Upper lobe of left lung (tissue), 6 donors: ENCODE results near the gene XIRP2. TPM values are rescaled to one million over a fixed set of nuclear protein-coding genes. Genes with fewer than 3 reads are reported as not detected.

ENCODE experiments used
- ATAC-seq, 2 donors: fragments of 200-7000 bp; cut with Tn5 transposase; one replicate each; pipeline ENCODE4 v1.9.1; 2022; ENCODE audit warnings: mild to moderate bottlenecking in 2 of 2, moderate library complexity in 2 of 2; ENCODE audit not compliant: low FRiP score in 2 of 2
- DNase-seq, 2 donors: peaks; one replicate each; pipeline ENCODE4 v3.0.0-alpha.2; 2019 to 2020
- H3K27ac ChIP-seq, 4 donors: fragments of 200-600 bp; sonication (generic); one replicate each; pipeline ENCODE4 v1.5.1; 2016 to 2019
- H3K27me3 ChIP-seq, 4 donors: fragments of 200-600 bp; sonication (generic); one replicate each; pipeline ENCODE4 v1.5.1; 2017 to 2019
- H3K36me3 ChIP-seq, 4 donors: fragments of 200-600 bp; sonication (generic); one replicate each; pipeline ENCODE4 v1.5.1; 2016 to 2019
- H3K4me1 ChIP-seq, 4 donors: fragments of 200-600 bp; sonication (generic); one replicate each; pipeline ENCODE4 v1.5.1; 2018 to 2019
- H3K4me3 ChIP-seq, 4 donors: fragments of 200-600 bp; sonication (generic); one replicate each; pipeline ENCODE4 v1.5.1; 2017 to 2019; ENCODE audit warnings: mild to moderate bottlenecking in 2 of 4, moderate library complexity in 1 of 4
- H3K9me3 ChIP-seq, 4 donors: fragments of 200-600 bp; sonication (generic); one replicate each; pipeline ENCODE4 v1.5.1; 2018 to 2019
- EP300 ChIP-seq, 4 donors: sonication (generic); formaldehyde crosslinking; IDR thresholded peaks; one replicate each; pipeline ENCODE4 v1.5.1; 2017; ENCODE audit warnings: antibody characterized with exemption in 4 of 4, control low read depth in 2 of 4
- POLR2A ChIP-seq, 4 donors: fragments of 450-650 bp; IDR thresholded peaks; one replicate each; pipeline ENCODE4 v1.5.1; 2016 to 2017; ENCODE audit warnings: antibody characterized with exemption in 4 of 4, mild to moderate bottlenecking in 2 of 4
- POLR2AphosphoS5 ChIP-seq, 2 donors: sonication (generic); formaldehyde crosslinking; IDR thresholded peaks; one replicate each; pipeline ENCODE4 v1.5.1; 2017; ENCODE audit warnings: antibody characterized with exemption in 2 of 2
- WGBS, 2 donors: methylation state at CpG; one replicate each; pipeline ENCODE4 v1.1.5; 2017 to 2018; 5-methylcytosine and 5-hydroxymethylcytosine counted together
- total RNA-seq, 6 donors: library from RNA; depleted of rRNA in 4 of 6; stranded (reverse); fragments of >200 nt in 4 of 6; gene quantifications; one replicate each; pipeline versions ENCODE4 v1.1.0 to v1.2.1, GENCODE V29; 2016 to 2021
- TF ChIP-seq, protein P1 (sequence below), 6 experiments: fragments of 450-650 bp in 4 of 6; fragments of 200-600 bp in 2 of 6; sonication (generic) in 2 of 6; IDR thresholded peaks; one replicate each; pipeline ENCODE4 v1.5.1; 2016 to 2019; ENCODE audit warnings: antibody characterized with exemption in 6 of 6
- donor health status: DM: no; HTN: no; CAD: no; lungs with moderate emphysema.
- donor health status: DM: no; HTN: yes; CAD: no; lungs with severe emphysema.

Gene XIRP2
- total RNA-seq, 6 donors from 2014 or later = under 0.01 to 0.89 (median 0.33) TPM; not detected in 2

DNA sequence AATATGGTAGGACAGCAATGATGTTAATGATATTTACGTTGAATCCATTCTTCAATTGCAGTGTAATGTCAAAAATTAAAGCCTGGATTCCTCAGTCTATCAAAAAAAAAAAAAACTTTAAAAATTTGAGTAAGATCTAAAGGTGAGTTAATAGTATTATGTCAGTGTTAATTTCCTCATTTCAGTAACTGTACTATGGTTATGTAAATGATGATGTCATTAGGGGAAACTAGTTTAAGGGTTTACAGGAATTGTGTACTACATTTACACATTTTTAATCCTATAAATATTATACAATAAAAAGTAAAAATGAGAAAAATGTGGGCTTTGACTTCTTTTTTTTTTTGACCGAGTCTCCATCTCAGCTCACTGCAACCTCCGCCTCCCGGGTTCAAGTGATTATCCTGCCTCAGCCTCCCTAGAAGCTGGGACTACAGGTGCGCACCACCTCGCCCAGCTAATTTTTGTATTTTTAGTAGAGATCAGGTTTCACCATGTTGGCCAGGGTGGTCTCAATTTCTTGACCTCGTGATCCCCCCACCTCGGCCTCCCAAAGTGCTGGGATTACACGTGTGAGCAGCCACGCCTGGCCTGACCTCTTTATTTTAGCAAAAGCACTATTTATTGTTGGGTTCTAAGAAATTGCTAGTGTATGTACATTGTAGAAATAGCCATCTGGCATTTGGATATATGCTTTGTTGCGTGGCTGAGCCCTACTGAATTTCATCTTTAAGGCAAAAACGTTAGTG is 106.5 kb downstream of the XIRP2 start:
- ATAC-seq = no peak
- no peak for DNase-seq
- Histone ChIP-seq H3K4me3 (no peak overlapping the region), H3K4me1 (no peaks in the 10 kb centered on the region), H3K27ac (no peak overlapping the region), H3K36me3 (no peaks in the 10 kb centered on the region), H3K9me3 (no peaks in the 10 kb centered on the region), H3K27me3 (no peaks in the 10 kb centered on the region)
- 81 to 83% methylated on average over 12 of the region's 12 CpGs for WGBS, 2 donors
- TF ChIP-seq, protein P1, sequence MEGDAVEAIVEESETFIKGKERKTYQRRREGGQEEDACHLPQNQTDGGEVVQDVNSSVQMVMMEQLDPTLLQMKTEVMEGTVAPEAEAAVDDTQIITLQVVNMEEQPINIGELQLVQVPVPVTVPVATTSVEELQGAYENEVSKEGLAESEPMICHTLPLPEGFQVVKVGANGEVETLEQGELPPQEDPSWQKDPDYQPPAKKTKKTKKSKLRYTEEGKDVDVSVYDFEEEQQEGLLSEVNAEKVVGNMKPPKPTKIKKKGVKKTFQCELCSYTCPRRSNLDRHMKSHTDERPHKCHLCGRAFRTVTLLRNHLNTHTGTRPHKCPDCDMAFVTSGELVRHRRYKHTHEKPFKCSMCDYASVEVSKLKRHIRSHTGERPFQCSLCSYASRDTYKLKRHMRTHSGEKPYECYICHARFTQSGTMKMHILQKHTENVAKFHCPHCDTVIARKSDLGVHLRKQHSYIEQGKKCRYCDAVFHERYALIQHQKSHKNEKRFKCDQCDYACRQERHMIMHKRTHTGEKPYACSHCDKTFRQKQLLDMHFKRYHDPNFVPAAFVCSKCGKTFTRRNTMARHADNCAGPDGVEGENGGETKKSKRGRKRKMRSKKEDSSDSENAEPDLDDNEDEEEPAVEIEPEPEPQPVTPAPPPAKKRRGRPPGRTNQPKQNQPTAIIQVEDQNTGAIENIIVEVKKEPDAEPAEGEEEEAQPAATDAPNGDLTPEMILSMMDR (IDR thresholded peaks at IDR 0.05) = no peak
- TF ChIP-seq EP300 (IDR thresholded peaks at IDR 0.05) (no peak), POLR2AphosphoS5 (IDR thresholded peaks at IDR 0.05) (no peak), POLR2A (IDR thresholded peaks at IDR 0.05) (no peak)

DNA sequence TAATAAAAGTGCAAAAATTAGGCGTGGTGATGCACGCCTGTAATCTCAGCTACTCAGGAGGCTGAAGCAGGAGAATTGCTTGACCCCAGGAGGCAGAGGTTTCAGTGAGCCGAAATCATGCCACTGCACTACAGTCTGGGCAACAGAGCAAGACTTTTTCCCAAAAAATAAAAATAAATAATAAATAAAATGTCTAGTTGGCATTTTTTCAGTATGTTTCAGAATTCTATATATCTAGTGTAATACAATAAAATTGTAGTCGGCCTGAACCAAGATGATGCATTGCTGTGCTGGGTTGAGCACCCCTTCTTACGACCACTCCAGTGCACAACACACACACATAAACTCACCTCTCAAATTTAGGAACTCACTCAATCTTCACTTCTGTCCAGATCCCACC is 108.2 kb downstream of the XIRP2 start:
- no peak for TF ChIP-seq POLR2A (IDR thresholded peaks at IDR 0.05)
- TF ChIP-seq EP300 (IDR thresholded peaks at IDR 0.05) = no peak
- no peak for TF ChIP-seq POLR2AphosphoS5 (IDR thresholded peaks at IDR 0.05)
- TF ChIP-seq, protein P1 (IDR thresholded peaks at IDR 0.05) = no peak
- Histone ChIP-seq H3K36me3 (no peaks in the 10 kb centered on the region), H3K9me3 (no peaks in the 10 kb centered on the region), H3K4me1 (no peaks in the 10 kb centered on the region), H3K4me3 (no peak overlapping the region), H3K27me3 (no peaks in the 10 kb centered on the region), H3K27ac (no peak overlapping the region)
- DNase-seq = no peak
- 90 to 94% methylated on average over 5 of the region's 5 CpGs for WGBS, 2 donors
- ATAC-seq = no peak

DNA sequence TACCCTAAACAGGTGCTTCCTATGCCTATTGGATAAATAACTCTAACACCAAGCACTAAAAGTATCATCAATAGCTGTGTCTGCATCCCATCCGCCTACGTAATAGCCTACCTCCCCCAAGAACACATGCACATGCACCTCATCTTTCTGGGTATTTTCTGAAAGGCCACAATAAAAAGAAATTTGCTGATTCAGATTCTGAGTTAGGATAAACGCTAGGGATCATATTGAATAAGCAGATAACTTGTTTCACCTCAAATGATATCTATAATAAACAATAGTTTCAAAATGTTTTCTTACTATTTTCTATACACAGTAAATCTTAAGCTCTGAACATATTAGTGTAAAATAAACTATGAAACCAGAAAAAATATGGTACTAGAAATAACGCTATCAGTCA is 112.9 kb downstream of the XIRP2 start:
- no peak for ATAC-seq
- 89 to 91% methylated on average over 4 of the region's 4 CpGs for WGBS, 2 donors
- no peaks in the 10 kb centered on the region for H3K36me3 ChIP-seq

DNA sequence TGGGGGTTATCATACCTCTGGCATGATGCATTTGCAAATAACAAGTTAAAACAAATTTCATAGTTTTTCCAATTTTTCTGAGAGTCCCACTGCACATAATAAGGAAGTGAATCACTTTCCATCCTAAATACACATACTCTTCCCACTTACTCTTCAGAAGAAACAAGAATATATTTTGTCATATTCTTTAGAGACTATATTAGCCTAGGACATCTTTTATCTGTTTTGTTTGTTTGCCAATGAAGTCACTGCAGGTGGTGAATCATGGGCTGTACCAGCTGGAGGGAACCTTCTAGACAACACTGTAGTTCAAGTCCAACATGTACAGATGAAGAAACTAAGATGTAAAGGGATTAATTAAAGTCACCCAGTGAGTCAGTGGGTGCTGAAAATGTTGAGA is 116.8 kb downstream of the XIRP2 start:
- Histone ChIP-seq H3K4me3 (no peak overlapping the region), H3K36me3 (no peaks in the 10 kb centered on the region), H3K4me1 (no peaks in the 10 kb centered on the region), H3K27ac (no peak overlapping the region), H3K9me3 (no peaks in the 10 kb centered on the region), H3K27me3 (no peaks in the 10 kb centered on the region)
- TF ChIP-seq EP300 (IDR thresholded peaks at IDR 0.05) = no peak
- TF ChIP-seq POLR2A (IDR thresholded peaks at IDR 0.05) = no peak
- no peak for TF ChIP-seq POLR2AphosphoS5 (IDR thresholded peaks at IDR 0.05)
- TF ChIP-seq, protein P1 (IDR thresholded peaks at IDR 0.05) = no peak
- no peak for DNase-seq
- no peak for ATAC-seq

More for the DNA sequence above, 112.9 kb downstream of the XIRP2 start:
- no peak overlapping the region for H3K27ac ChIP-seq
- TF ChIP-seq POLR2AphosphoS5 (IDR thresholded peaks at IDR 0.05) = no peak
- no peak for TF ChIP-seq POLR2A (IDR thresholded peaks at IDR 0.05)
- TF ChIP-seq, protein P1 (IDR thresholded peaks at IDR 0.05) = no peak
- TF ChIP-seq EP300 (IDR thresholded peaks at IDR 0.05) = no peak
- DNase-seq = no peak
- no peaks in the 10 kb centered on the region for H3K4me1 ChIP-seq
- no peak overlapping the region for H3K4me3 ChIP-seq
- H3K27me3 ChIP-seq = no peaks in the 10 kb centered on the region
- H3K9me3 ChIP-seq = no peaks in the 10 kb centered on the region

DNA sequence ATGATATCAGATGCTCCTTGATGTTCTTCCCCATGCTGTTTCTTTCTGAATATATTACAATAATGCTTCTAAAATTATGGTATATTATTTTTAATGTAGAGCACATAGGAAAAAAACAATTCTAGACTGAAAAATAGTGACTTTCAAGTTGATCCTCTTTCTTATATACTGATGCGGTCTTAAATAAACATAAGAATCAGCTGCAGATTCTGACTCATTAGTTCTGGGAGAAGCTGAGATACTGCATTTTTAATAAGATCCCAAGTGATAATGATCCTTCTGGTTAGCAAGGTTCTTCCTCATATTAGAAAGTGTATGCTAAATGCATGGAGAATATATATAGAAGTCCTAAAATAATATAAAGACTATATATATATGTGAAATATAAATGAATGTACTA is 124.9 kb downstream of the XIRP2 start:
- no peak overlapping the region for H3K4me3 ChIP-seq
- WGBS, 2 donors = 96 to 97% methylated on average over 1 of the region's 1 CpG
- H3K27me3 ChIP-seq = no peaks in the 10 kb centered on the region
- H3K27ac ChIP-seq = no peak overlapping the region
- no peaks in the 10 kb centered on the region for H3K4me1 ChIP-seq
- TF ChIP-seq POLR2A (IDR thresholded peaks at IDR 0.05) (no peak), POLR2AphosphoS5 (IDR thresholded peaks at IDR 0.05) (no peak), EP300 (IDR thresholded peaks at IDR 0.05) (no peak)
- TF ChIP-seq, protein P1 (IDR thresholded peaks at IDR 0.05) = no peak
- DNase-seq (no peak), ATAC-seq (no peak)
- H3K9me3 ChIP-seq = no peaks in the 10 kb centered on the region
- H3K36me3 ChIP-seq = no peaks in the 10 kb centered on the region
